Fibroblast of peridontal ligament (primary cell): ENCODE results near the gene NOM1.

Experiments
- DNase-seq: peaks from one replicate; pipeline ENCODE4 v3.0.0-alpha.2; 2010; ENCODE audit errors: extremely low read depth

Gene NOM1

DNA sequence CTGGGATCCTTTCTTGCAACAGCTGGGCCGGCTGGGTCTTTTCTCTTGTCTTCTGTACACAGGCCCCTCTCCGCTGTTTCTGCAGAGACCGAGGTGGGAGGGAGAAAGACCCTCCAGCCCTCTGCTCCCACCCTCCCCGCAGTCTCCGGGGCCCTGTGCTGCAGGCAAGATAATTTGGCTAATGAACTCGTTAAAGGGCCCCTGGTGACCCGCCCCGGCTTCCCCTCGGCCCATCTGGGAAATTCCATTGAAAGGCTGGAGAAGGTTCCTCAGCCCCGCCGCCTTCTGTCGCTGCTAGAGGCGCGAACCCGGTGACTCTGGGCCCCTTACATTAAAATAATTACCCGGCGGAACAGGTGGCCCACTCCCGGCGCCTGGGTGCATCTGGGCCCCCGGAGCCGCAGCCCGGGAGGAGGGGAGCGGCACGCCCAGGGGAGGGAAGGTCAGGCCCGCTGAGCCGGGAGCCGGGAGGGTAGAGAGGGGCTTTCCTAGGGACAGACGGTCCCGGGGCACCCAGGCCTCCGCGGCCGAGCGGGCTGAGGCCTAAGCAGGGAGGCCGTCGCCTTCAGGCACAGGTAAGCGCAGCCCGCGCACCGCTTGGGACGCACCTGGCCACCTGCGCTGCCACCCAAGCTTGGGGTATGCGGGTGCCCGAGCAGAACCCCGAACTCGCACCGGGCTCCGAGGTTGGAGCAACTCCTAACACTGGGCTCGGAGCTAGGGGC lies 68.3 kb downstream of the NOM1 start:
- no peak for DNase-seq

DNA sequence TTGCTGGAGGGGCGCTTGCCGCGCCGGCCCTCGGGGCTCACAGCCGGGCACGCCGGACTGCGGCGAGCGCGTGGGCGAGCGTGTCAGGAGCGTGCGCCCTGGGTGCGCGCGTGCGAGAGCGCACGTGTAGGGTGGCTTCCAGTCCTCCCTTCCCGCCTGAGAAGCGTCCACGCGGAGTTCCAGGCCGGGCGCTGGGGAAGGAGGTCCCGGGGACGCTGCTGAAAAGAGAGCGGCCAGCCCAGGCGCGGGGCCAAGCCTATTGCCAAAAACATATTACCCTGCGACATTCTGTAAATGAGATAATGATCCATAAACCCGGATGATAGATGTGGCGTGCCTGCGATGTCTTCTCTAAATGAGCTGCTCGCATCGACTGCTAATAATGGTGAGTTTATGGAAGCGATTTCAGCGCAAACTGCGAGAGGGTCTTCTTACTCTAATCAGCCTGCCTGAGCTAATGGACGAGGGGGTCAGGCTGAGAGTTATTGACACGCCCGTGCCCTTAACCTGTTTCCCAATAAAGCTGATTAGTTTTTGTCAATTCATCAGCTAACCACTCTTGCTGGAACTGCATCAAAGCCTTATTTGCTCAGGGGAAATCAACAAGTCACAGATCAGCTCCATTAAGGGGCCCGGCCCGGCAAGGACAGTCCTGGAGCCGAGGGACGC lies 69.0 kb downstream of the NOM1 start:
- DNase-seq = no peak

DNA sequence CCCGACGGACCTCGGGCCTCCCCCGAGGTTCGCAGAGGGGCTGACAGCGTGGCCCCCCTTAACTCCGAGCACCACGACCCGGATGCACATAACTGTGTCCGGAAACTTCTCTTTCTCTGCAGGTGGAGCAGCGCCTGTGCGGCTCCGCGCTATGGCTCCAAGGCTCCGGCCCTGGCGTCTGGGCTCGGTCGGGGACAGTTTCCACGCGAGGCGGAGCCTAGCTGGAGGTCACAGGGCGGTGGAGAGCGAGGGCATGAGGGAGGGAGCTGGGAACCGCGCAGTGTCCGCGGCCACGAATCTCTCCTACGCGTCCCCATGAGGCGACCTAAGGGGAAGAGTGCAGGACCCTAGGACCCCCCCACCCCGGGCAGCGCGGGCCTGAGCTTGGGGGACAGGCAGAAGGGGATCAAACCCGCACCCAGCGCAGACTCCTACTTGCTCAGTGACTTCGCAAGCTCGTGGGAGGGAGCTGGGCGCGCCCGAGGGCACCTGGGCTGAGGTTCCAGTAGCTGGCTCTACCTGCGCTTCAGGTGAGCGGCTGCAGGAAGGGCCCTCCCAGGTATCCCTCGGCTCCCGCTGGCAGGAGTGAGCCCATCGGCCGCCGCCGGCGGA lies 69.6 kb downstream of the NOM1 start:
- DNase-seq = no peak

DNA sequence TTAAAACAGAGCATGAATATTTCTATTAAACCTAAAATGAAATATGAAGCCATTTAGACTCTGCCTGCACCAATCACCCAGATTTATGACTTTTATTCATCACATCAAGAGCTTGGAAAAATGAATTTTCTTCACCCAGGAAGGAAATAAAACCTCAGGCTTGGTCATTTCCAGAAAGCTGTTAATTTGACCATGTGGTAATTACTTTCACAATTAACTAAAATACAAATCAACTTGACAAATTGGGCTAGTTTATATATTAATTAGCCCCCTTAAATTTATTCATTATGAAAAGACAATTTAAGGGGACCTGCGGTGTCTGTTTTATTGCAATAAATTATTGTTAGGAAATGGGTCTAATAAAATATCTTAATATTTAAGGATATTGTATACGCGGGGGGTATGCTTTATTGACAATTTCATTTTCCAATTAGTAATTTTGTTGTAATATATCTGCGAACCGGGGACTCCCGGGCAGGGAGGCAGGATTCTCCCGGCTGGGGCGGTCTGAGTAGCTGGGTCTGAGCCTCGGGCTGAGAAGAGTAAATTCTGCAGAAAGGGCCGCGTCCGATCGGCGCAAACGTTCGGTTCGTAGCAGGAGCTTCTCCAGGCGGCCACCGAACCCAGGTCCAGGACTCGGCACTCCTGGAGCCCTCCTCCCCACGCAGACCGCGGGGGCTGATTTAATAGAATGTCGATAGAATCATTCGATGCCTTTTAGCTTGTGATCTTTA lies 70.4 kb downstream of the NOM1 start:
- DNase-seq = no peak

DNA sequence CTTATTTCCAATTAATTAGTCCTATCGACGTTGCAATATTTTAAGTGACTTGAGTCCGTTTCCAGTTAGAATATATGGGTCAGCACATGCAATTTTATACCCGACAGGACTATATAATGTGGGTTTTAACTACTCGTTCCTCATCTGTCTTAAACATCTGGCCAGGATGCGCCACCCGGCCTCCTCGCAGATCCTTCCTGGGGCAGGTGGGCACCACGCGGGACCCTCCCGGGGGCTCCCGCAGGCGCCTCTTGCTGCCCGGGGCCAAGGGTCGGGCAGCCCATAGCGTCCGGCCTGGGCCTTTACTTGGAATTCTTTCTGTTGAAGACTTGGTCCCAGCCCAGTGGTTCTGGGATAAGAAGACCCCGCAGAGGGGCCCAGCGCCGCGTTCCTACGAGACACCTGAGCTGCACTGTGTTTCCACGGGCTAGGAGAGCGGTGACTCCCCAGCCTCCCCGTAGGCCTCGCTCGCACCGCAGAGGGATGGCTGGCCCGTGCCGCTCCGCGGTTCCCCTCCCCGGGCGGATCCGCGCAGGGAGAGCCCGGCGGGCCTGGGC lies 71.1 kb downstream of the NOM1 start:
- no peak for DNase-seq

DNA sequence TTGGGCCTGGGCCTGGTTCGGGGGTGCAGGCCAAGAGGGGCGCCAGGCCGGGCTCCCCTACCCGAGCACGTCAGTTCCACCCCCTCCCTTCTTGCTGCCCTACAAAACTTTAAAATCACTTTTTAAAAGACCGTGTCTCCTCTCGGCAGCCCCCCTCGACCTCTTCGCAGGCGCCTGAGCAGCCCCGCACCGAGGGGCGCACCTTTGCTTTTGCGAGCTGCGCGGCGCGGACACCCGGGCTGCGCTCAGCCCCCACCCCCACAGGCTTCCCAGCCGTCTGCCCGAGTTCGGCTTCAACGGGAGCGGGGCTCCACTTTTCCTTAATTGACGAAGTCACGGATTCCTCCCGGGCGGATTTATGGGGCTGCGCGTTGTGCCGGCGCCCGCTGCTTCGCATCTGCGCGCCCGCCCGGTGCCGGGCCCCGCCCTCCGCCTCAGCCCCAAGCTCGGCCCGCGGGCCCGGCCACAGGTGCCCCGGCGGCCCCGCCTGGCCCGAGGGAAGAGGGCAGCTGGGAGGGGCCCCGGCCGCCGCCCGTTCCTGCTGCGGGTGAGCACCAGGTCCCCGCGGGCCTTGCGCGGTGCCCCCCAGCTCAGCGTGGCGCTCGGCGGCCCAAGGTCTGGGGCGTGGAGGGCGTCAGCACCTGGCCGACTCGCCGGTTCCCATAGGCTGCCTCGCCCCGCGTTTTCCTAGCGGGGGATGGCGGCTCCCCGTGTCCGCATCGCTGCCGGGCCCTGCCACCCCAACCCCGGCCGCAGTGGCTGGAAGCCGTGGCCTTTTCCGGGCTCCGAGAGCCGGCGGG lies 71.8 kb downstream of the NOM1 start:
- no peak for DNase-seq

DNA sequence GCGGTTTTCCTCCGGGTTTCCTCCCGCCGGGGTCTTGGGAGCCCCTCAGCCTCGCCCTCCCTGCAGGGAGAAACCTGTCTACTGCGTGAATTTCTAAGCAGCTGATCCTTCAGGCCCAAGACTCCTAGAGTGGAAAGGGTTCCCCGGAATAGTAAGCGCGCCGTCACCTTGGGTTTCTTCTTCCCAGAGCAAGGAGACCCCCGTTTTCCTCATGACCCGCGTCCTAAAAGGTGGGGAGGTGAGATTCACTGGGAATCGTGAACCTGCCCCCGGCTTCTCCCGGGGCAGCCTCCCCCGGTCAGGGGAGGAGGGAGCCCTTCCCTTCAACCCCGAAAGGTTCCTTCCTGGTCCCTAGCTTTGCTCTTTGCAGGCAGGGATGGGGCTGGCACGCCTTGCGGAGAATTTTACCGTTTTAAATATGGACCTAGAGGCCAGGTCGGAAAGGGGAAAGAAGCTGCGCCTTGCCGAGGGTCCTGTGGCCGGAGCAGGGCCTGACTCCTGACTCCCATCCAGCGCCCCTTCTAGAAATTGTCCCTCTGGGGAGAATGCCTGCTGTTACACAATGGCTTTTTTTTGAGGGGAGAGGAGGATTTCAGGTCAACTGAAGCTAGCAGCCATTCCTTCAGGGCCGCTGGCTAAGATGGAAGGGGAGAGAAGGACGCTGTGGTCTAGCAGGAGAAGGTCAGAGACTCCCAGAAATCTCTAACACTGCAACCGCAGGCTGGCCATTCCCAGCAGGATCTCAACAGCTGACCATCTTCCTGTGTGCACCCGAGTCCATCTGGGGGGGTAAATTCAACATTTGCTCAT lies 72.6 kb downstream of the NOM1 start:
- DNase-seq = no peak
